SJCRH30 (cell line): Measurements from ENCODE around the gene GRWD1. TPM values are rescaled to one million over a fixed set of nuclear protein-coding genes. Genes with fewer than 3 reads are reported as not detected.

ENCODE experiments used
- DNase-seq, 2 experiments: peaks; one replicate each; pipeline ENCODE4 v3.0.0-alpha.2; 2015 to 2020
- H3K27ac ChIP-seq: fragments of 250-450 bp; sonication (Bioruptor Pico); 2 replicates; pipeline ENCODE4 v1.5.1; 2020; ENCODE audit warnings: mild to moderate bottlenecking, moderate library complexity
- H3K27me3 ChIP-seq: fragments of 250-450 bp; sonication (Bioruptor Pico); 2 replicates; pipeline ENCODE4 v1.5.1; 2020; ENCODE audit warnings: mild to moderate bottlenecking, moderate library complexity
- H3K36me3 ChIP-seq: fragments of 250-450 bp; sonication (Bioruptor Pico); 2 replicates; pipeline ENCODE4 v1.5.1; 2020; ENCODE audit warnings: mild to moderate bottlenecking, moderate library complexity
- H3K4me1 ChIP-seq: fragments of 250-450 bp; sonication (Bioruptor Pico); 2 replicates; pipeline ENCODE4 v1.5.1; 2020; ENCODE audit warnings: mild to moderate bottlenecking, moderate library complexity
- H3K4me3 ChIP-seq: fragments of 250-450 bp; sonication (Bioruptor Pico); 2 replicates; pipeline ENCODE4 v1.5.1; 2020; ENCODE audit warnings: mild to moderate bottlenecking, moderate library complexity
- H3K9me3 ChIP-seq: fragments of 250-450 bp; sonication (Bioruptor Pico); replicated peaks from 2 replicates; pipeline ENCODE4 v1.5.1; 2020; ENCODE audit warnings: mild to moderate bottlenecking, moderate library complexity
- total RNA-seq: library from RNA; depleted of rRNA; stranded (reverse); fragments of >200 nt; shearing (Covaris generic); gene quantifications from 2 replicates; pipeline ENCODE4 v1.2.3, GENCODE V29; 2014

Gene GRWD1
- total RNA-seq, 1 experiment from 2014 or later = 44.6 TPM

GRCh38 chr19:48443731-48444128, 2.1 kb upstream of the GRWD1 start:
- H3K27ac ChIP-seq = no peak overlapping the region
- H3K4me1 ChIP-seq = peaks cover 4% of the 10 kb centered on the region; the same call in 1 of the 2 replicates
- no peak overlapping the region for H3K4me3 ChIP-seq
- DNase-seq = no peak
- H3K27me3 ChIP-seq = no peaks in the 10 kb centered on the region
- H3K36me3 ChIP-seq = peaks cover 17% of the 10 kb centered on the region
- no peaks in the 10 kb centered on the region for H3K9me3 ChIP-seq

GRCh38 chr19:48444129-48444935, 1.5 kb upstream of the GRWD1 start:
- H3K36me3 ChIP-seq = peaks cover 21% of the 10 kb centered on the region

GRCh38 chr19:48444936-48445200, 915 bp upstream of the GRWD1 start:
- no peak for DNase-seq
- no peak overlapping the region; the same call in 1 of the 2 replicates for H3K27ac ChIP-seq

More at GRCh38 chr19:48444129-48444935, 1.5 kb upstream of the GRWD1 start:
- Histone ChIP-seq H3K4me3 (peak overlapping the region; percentile 92), H3K9me3 (no peaks in the 10 kb centered on the region), H3K27me3 (no peaks in the 10 kb centered on the region), H3K4me1 (peaks cover 4% of the 10 kb centered on the region; the same call in 1 of the 2 replicates), H3K27ac (no peak overlapping the region)
- DNase-seq = no peak

GRCh38 chr19:48445256-48445605, 552 bp upstream of the GRWD1 start:
- peaks cover 25% of the 10 kb centered on the region for H3K36me3 ChIP-seq
- no peaks in the 10 kb centered on the region for H3K9me3 ChIP-seq
- H3K4me1 ChIP-seq = peaks cover 4% of the 10 kb centered on the region; the same call in 1 of the 2 replicates
- H3K27me3 ChIP-seq = no peaks in the 10 kb centered on the region
- DNase-seq = peak in 1 of 2 experiments; percentile 44
- H3K27ac ChIP-seq = peak overlapping the region; percentile 75
- peak overlapping the region; percentile 92 for H3K4me3 ChIP-seq

More at GRCh38 chr19:48444936-48445200, 915 bp upstream of the GRWD1 start:
- peak overlapping the region; percentile 92 for H3K4me3 ChIP-seq
- no peaks in the 10 kb centered on the region for H3K9me3 ChIP-seq
- H3K36me3 ChIP-seq = peaks cover 25% of the 10 kb centered on the region
- peaks cover 4% of the 10 kb centered on the region; the same call in 1 of the 2 replicates for H3K4me1 ChIP-seq
- no peaks in the 10 kb centered on the region for H3K27me3 ChIP-seq

- Histone ChIP-seq H3K27me3 (no peaks in the 10 kb centered on the region), H3K27ac (peak overlapping the region; percentile 75; the same call in 1 of the 2 replicates), H3K9me3 (no peaks in the 10 kb centered on the region), H3K4me3 (peak overlapping the region; percentile 92), H3K4me1 (peaks cover 4% of the 10 kb centered on the region; the same call in 1 of the 2 replicates), H3K36me3 (peaks cover 32% of the 10 kb centered on the region)
- DNase-seq = no peak
Observed at GRCh38 chr19:48446579-48446978, 796 bp downstream of the GRWD1 start.

GRCh38 chr19:48448563-48448962, 2.8 kb downstream of the GRWD1 start:
- Histone ChIP-seq H3K4me3 (no peak overlapping the region), H3K36me3 (peaks cover 49% of the 10 kb centered on the region), H3K27me3 (no peaks in the 10 kb centered on the region), H3K9me3 (no peaks in the 10 kb centered on the region), H3K4me1 (peaks cover 4% of the 10 kb centered on the region; the same call in 1 of the 2 replicates), H3K27ac (no peak overlapping the region)
- DNase-seq = no peak

- no peak overlapping the region for H3K27ac ChIP-seq
- H3K4me3 ChIP-seq = no peak overlapping the region
- peaks cover 49% of the 10 kb centered on the region for H3K36me3 ChIP-seq
- no peak for DNase-seq
- no peaks in the 10 kb centered on the region for H3K27me3 ChIP-seq
- H3K4me1 ChIP-seq = no peaks in the 10 kb centered on the region
- no peaks in the 10 kb centered on the region for H3K9me3 ChIP-seq
Observed at GRCh38 chr19:48450441-48450840, 4.7 kb downstream of the GRWD1 start.

GRCh38 chr19:48450863-48451262, 5.1 kb downstream of the GRWD1 start:
- no peaks in the 10 kb centered on the region for H3K27me3 ChIP-seq
- no peaks in the 10 kb centered on the region for H3K9me3 ChIP-seq
- H3K27ac ChIP-seq = no peak overlapping the region
- peaks cover 50% of the 10 kb centered on the region for H3K36me3 ChIP-seq
- H3K4me3 ChIP-seq = no peak overlapping the region
- no peaks in the 10 kb centered on the region for H3K4me1 ChIP-seq
- no peak for DNase-seq

GRCh38 chr19:48451624-48452023, 5.8 kb downstream of the GRWD1 start:
- Histone ChIP-seq H3K9me3 (no peaks in the 10 kb centered on the region), H3K27ac (no peak overlapping the region), H3K36me3 (peaks cover 53% of the 10 kb centered on the region), H3K4me1 (no peaks in the 10 kb centered on the region), H3K27me3 (no peaks in the 10 kb centered on the region), H3K4me3 (no peak overlapping the region)
- DNase-seq = no peak

GRCh38 chr19:48452289-48453190, 6.8 kb downstream of the GRWD1 start:
- Histone ChIP-seq H3K4me1 (no peaks in the 10 kb centered on the region), H3K36me3 (peaks cover 51% of the 10 kb centered on the region), H3K27ac (no peak overlapping the region), H3K4me3 (no peak overlapping the region), H3K9me3 (no peaks in the 10 kb centered on the region), H3K27me3 (no peaks in the 10 kb centered on the region)
- no peak for DNase-seq

GRCh38 chr19:48454150-48454730, 8.5 kb downstream of the GRWD1 start:
- no peak for DNase-seq
- H3K27ac ChIP-seq = no peak overlapping the region
- H3K36me3 ChIP-seq = peaks cover 40% of the 10 kb centered on the region
- no peaks in the 10 kb centered on the region for H3K4me1 ChIP-seq
- H3K9me3 ChIP-seq = no peaks in the 10 kb centered on the region
- H3K27me3 ChIP-seq = no peaks in the 10 kb centered on the region
- H3K4me3 ChIP-seq = no peak overlapping the region

- Histone ChIP-seq H3K27ac (no peak within 1 kb of the TSS), H3K4me1 (no peaks in the 10 kb centered on the region), H3K27me3 (no peaks in the 10 kb centered on the region), H3K4me3 (no peak within 1 kb of the TSS), H3K36me3 (peaks cover 36% of the 10 kb centered on the region), H3K9me3 (no peaks in the 10 kb centered on the region)
- DNase-seq = no peak
Observed at GRCh38 chr19:48455171-48455907, 9.6 kb downstream of the GRWD1 start, which contains the start of gene KCNJ14. KCNJ14 (plus strand) TSS chr19:48455574; CDS start chr19:48461725, 6,151 bp downstream.

- DNase-seq = no peak
- peaks cover 36% of the 10 kb centered on the region for H3K36me3 ChIP-seq
- no peaks in the 10 kb centered on the region for H3K27me3 ChIP-seq
- no peak overlapping the region for H3K27ac ChIP-seq
- no peak overlapping the region for H3K4me3 ChIP-seq
- H3K9me3 ChIP-seq = no peaks in the 10 kb centered on the region
- H3K4me1 ChIP-seq = no peaks in the 10 kb centered on the region
Observed at GRCh38 chr19:48455908-48456562, 10.3 kb downstream of the GRWD1 start.

- no peak overlapping the region for H3K27ac ChIP-seq
- H3K27me3 ChIP-seq = no peaks in the 10 kb centered on the region
- H3K36me3 ChIP-seq = peaks cover 28% of the 10 kb centered on the region
- no peaks in the 10 kb centered on the region for H3K4me1 ChIP-seq
- DNase-seq = no peak
- no peak overlapping the region for H3K4me3 ChIP-seq
- H3K9me3 ChIP-seq = no peaks in the 10 kb centered on the region
Observed at GRCh38 chr19:48456864-48457263, 11.1 kb downstream of the GRWD1 start.
